LoVo (cell line): Measurements from ENCODE around the gene NANOGP8.
"Not testable (repeated sequence)": the region's sequence is repeated elsewhere in the genome, so short reads cannot be mapped to it uniquely, and the experiment has no call there.

ENCODE experiments used
- DNase-seq: peaks from one replicate; pipeline ENCODE4 v3.0.0-alpha.2; 2016; ENCODE audit warnings: low spot score

Gene NANOGP8

GRCh38 chr15:35085176-35085919, at the start of gene NANOGP8:
TSS of gene NANOGP8 (minus strand) at chr15:35085295. CDS start at chr15:35085110, 185 bp downstream.
- DNase-seq: not testable (repeated sequence)

- DNase-seq: no peak
Measured at GRCh38 chr15:35134299-35134698, 49.2 kb upstream of the NANOGP8 start.

DNA sequence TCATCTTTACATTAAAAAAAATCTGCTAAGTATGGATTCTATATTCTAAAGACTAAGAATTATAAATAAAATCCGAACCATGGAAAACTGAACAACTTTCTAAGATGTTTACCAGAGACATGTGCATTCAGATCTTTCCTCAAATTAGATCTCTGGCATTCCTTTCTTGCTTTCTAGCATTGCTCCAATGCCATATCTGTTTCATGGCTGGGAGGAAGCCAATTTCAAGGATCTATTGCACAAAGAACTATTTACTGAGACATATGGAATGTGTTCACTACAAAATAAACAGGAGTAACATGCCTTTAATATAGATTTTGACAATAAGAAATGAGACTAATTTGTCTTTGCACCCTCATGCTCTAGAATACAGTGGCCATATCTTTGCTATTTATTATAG, 45.1 kb upstream of the NANOGP8 start:
- DNase-seq: no peak

DNA sequence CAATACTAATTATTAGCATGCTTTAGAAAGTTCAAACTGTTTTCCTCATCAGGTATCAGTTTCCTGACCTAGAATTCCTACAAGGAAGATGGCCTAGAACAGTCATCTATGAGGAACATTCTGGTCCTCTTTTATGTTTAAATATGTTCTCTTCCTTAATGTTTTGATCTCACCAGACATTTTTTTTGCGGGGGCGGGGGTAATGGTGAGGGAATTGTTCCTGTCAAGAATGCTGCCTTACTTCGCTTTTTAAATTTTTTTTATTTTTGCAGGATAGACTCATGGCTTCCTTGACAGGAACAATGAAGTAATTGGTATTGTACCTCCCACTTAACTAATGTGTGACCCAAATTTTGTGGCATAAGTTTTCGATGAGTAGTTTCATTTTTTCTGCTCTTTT, 44.3 kb upstream of the NANOGP8 start:
- no peak for DNase-seq

- DNase-seq: no peak
Measured at GRCh38 chr15:35127717-35128116, 42.6 kb upstream of the NANOGP8 start.

DNA sequence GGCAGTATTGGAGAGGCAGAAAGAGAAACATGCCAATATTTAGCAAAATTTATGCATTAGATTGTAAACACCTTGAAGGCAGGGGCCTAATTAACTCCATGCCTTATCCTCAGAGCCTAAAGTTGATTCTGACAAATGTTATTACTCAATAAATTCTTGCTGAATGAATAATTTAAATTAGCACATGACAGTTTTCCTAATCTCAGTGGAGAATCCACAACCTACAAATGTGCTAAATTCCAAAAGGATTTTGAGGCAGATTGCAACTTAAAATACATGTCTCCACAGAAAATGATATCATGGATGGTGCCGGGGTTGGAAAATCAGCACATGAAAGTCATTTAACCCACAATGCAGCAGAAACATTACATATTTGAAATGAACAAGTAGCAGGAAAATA, 41.1 kb upstream of the NANOGP8 start:
- no peak for DNase-seq

DNA sequence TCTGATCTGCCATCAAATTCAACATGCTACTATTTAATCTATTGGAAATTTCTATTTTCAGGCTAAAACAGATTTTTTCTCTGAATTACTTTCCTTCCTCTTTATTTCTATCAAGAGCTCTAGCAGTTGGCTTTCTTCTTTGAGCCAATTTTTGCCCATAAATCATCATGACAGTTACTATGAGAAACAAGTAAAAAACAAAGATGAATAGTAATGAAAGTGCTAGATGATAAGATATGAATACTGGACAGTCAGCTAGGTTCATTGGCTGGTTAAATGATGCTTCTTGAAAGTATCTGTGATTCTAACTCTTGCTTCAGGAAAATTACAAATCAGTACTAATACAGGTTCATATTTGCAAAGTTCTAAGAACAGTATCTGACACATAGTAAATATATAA, 38.6 kb upstream of the NANOGP8 start:
- no peak for DNase-seq

DNA sequence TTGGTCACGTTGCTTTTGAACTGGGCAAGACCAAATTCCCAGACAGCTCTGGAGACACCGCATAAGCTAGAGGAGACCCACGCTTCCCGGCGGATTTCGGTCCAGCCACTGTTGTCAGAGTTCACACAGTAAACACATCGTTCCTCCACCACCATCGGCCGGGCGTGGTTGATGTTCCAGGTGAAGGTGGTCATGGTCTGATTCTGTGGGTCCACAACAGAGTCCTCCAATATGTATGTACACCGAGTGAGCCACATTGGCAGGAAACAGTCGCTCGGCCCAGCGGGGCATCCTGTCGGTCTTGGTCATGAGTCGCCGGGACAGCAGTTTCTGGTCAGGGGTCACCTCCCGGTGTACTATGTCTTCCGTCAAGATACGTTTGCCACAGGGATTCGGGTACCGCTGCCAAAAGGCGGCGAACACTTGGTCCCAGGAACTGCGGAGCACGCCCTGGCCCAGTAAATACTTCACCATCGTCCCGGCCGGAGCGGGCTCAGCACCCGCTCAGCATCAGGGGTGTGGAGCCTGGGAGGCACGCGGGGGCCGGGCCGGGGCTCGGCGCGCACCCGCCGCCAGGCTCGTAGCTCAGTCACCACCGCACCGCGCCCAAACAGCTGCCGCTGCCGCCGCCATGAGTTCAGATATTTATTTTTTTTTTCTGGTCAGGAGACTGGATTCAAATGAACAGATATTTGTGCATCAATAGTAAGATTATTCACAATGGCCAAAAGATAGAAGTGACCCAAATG, 36.7 kb upstream of the NANOGP8 start:
- DNase-seq: no peak

- no peak for DNase-seq
Measured at GRCh38 chr15:35120173-35120572, 35.1 kb upstream of the NANOGP8 start.

DNA sequence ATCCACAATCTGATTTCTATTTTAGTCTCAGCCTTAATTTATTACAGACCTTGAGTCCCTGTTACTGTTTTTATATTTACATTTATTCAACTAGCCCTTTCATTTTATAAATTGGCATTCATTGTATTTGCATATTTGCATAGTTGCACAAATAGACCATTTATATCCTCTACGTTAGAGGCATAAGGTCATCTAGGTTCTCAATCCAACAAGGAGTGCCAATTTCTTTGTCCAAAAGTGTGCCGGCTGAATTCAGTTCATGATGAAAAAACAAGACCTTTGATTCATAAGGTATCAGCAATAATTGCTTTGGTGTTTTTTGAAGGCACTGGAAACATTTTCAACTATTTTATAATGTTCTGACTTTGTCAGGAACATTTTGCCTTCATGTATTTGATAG, 33.9 kb upstream of the NANOGP8 start:
- no peak for DNase-seq

DNA sequence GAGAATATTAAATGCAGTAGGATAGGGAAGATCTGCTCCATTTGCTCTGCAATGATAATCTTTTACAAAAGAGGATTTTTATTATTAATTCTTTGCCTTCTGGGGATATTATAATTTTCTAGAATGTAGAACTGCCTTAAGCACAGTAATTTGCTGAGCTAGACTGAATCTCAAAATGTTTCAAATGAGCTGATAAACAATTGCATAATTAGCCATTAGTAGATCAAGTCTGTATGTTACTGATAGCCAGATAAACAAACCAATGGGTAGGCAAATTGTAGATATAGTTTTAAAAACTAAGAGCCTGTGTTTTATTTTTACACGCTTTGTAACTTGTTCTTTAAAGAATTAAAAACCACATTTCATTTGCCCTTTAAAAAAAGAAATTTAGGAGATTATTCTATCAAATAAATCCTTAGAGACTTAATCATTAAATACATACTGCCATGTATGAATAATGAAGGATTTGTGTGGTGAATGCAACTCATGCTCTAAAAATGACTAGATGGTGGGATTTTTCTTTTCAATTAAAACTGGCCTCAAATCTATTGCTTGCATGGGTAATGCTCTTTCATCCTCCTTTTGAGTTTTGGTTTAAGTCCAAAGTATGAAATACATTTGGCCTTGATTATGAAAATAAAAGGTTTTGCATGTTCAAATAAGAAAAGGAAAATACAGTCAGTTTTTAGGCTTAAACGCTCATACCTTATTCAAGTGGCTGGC, 32.6 kb upstream of the NANOGP8 start:
- no peak for DNase-seq

GRCh38 chr15:35115155-35115725, 30.1 kb upstream of the NANOGP8 start:
- DNase-seq: peak; percentile 5

- DNase-seq: no peak
Measured at GRCh38 chr15:35112346-35112745, 27.3 kb upstream of the NANOGP8 start.

- DNase-seq: no peak
Measured at GRCh38 chr15:35111861-35112260, 26.8 kb upstream of the NANOGP8 start.

DNA sequence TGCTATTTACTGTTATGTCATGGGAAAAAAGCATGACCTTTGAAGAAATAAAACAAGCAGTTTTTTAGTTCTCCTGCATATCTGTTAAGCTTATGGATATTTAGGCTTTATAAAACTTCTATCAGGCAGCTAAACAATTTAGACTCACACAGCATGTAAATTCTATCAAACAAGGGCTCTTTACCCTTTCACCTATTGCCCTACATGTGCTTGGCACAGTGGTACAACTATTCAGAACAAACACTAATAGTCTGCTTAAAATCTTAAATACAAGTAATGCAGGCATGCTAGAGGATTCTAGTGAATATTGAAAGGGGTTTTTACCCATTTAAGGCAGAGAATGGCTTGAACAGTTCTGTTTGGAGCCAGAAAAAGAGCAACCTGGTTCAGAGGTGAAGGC, 23.4 kb upstream of the NANOGP8 start:
- no peak for DNase-seq

- no peak for DNase-seq
Measured at GRCh38 chr15:35107561-35107960, 22.5 kb upstream of the NANOGP8 start.

DNA sequence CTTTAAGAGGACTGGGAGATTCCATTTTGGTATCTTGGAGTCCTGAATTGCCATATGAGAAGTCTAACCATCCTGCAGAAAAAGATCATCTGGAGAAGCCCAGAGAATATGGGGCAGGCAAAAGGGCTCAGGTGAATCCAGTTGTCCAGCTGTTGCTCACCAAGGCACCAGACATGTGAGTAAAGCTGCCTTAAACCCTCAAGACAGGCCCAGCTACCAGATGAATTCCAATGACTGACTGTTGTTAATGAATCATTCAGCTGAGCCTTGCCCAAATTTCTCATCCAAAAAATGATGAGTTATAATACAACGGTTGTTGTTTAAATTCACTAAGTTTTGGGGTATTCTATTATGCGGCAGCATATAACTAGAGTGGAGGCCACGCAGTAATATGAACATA, 22.0 kb upstream of the NANOGP8 start:
- no peak for DNase-seq

- no peak for DNase-seq
Measured at GRCh38 chr15:35104526-35105147, 19.5 kb upstream of the NANOGP8 start.

DNA sequence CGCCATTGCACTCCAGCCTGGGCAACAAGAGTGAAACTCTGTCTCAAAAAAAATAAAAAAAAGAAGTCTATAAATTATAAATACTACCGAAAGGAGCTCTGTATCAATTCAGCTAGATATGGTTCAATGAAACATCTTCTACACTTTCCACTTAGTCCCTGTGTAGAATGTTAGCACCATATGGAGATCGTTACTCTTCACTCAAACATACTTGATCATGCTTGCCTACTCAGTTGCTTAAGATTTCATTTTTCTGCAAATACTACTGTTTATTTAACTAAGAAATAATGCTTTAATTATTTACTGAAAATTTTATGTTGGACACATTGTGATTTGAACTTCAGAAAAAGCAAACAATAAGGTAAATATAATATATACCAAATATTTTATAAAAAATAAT, 17.1 kb upstream of the NANOGP8 start:
- no peak for DNase-seq

GRCh38 chr15:35101335-35101734, 16.2 kb upstream of the NANOGP8 start:
- no peak for DNase-seq

DNA sequence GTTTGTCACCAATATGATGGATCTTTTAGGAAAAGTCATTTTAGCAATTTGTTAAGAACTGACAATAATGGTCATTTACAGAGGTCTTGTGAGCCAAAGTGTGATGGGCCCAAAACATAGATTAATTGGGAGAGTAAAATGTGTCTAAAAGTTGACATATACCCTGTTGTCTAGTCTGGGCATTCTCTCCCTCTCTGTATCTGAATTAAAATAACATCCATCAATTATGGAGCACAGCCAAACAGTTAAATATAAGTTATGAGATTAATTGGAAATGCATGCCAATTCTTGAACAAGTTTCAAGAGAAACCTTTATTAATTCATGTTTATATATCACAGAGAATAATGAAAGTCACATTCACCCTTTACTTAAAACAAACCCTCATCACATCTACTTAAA, 13.6 kb upstream of the NANOGP8 start:
- DNase-seq: no peak

DNA sequence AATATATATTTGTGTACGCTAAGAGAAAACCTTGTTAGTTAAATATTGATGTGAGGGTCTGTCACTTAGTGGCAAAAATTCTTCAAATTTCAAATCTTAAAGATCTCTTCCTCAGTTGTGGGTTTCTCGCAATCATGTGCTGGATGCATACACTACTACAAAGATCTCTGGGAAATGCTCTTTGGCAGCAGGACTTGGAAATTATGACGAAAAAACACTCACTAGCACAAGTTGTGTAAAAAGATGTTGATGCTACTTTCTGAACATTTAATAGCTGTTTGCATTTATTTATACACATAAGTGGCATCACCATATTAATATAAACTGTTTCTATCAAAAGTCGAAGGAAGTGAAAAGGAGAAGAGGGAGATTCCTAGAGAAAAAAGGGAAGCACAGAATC, 10.8 kb upstream of the NANOGP8 start:
- DNase-seq: no peak
